ENCODE results near the gene CAP2.

DNA sequence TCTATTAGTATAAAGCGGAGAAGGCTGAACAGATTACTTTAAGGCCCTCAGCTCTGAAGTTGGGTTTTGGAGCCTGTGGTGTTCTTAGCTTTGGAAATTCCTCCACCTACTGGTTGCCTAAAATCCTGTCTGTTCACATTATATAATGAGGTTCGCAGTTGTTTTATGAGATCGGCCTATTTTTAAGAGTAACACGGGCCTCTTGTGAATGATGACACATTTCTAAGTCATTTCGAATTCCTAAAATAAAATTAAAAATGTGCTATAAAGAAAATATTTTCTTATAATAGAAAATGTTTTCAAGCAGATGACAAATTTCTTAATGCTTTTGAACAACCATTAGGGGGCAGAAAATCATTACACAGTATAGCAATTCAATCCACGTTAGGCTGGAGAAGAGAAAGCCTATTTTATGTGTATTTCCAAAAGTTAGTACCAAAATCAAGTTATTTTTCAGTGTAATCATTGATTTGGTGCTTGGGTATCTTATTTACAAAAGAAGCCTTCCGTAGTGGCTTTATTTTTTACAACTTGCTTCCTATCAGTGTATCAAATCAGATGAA is 190.9 kb downstream of the CAP2 start:
- TF ChIP-seq, protein P1, sequence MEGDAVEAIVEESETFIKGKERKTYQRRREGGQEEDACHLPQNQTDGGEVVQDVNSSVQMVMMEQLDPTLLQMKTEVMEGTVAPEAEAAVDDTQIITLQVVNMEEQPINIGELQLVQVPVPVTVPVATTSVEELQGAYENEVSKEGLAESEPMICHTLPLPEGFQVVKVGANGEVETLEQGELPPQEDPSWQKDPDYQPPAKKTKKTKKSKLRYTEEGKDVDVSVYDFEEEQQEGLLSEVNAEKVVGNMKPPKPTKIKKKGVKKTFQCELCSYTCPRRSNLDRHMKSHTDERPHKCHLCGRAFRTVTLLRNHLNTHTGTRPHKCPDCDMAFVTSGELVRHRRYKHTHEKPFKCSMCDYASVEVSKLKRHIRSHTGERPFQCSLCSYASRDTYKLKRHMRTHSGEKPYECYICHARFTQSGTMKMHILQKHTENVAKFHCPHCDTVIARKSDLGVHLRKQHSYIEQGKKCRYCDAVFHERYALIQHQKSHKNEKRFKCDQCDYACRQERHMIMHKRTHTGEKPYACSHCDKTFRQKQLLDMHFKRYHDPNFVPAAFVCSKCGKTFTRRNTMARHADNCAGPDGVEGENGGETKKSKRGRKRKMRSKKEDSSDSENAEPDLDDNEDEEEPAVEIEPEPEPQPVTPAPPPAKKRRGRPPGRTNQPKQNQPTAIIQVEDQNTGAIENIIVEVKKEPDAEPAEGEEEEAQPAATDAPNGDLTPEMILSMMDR (IDR thresholded peaks at IDR 0.05), result peak; percentile 83 to 97 (median 94)
- no peak for TF ChIP-seq POLR2A (IDR thresholded peaks at IDR 0.05)

All from uterus (tissue), 2 donors.